Measurements from ENCODE around the gene GSAP. TPM values are rescaled to one million over a fixed set of nuclear protein-coding genes. Genes with fewer than 3 reads are reported as not detected.

Gene GSAP
- total RNA-seq, 1 experiment from 2014 or later, result 2.0 TPM

DNA sequence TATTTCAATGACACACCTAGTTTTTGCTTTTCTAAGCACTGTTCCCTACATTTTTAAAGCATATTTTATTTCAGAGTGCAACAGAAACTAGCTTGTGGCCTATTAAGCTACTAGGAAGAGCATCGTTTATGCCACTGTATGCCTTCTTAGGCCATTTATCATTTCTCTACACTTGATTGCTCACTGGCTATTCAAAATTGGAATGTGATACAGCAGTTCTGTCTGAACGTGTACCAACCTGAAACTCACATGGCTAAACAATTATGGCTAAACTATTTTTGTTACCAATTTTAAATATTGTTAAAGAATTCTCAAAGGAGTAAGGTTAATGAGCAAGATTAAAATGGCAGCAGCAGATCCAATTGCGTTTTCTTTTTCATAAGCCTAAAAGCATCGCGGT, 105.2 kb downstream of the GSAP start:
- ATAC-seq (no peak), DNase-seq (ENCODE audit: low spot score) (no peak)
- TF ChIP-seq, protein P1, sequence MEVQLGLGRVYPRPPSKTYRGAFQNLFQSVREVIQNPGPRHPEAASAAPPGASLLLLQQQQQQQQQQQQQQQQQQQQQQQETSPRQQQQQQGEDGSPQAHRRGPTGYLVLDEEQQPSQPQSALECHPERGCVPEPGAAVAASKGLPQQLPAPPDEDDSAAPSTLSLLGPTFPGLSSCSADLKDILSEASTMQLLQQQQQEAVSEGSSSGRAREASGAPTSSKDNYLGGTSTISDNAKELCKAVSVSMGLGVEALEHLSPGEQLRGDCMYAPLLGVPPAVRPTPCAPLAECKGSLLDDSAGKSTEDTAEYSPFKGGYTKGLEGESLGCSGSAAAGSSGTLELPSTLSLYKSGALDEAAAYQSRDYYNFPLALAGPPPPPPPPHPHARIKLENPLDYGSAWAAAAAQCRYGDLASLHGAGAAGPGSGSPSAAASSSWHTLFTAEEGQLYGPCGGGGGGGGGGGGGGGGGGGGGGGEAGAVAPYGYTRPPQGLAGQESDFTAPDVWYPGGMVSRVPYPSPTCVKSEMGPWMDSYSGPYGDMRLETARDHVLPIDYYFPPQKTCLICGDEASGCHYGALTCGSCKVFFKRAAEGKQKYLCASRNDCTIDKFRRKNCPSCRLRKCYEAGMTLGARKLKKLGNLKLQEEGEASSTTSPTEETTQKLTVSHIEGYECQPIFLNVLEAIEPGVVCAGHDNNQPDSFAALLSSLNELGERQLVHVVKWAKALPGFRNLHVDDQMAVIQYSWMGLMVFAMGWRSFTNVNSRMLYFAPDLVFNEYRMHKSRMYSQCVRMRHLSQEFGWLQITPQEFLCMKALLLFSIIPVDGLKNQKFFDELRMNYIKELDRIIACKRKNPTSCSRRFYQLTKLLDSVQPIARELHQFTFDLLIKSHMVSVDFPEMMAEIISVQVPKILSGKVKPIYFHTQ (CRISPR knock-in tag; IDR thresholded peaks at IDR 0.05), result no peak
- TF ChIP-seq, protein P2, sequence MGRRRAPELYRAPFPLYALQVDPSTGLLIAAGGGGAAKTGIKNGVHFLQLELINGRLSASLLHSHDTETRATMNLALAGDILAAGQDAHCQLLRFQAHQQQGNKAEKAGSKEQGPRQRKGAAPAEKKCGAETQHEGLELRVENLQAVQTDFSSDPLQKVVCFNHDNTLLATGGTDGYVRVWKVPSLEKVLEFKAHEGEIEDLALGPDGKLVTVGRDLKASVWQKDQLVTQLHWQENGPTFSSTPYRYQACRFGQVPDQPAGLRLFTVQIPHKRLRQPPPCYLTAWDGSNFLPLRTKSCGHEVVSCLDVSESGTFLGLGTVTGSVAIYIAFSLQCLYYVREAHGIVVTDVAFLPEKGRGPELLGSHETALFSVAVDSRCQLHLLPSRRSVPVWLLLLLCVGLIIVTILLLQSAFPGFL (CRISPR knock-in tag; IDR thresholded peaks at IDR 0.05; ENCODE audit: borderline replicate concordance), result no peak
- TF ChIP-seq MXD4 (CRISPR knock-in tag; IDR thresholded peaks at IDR 0.05; ENCODE audit: borderline replicate concordance) (no peak), ZNF396 (CRISPR knock-in tag; IDR thresholded peaks at IDR 0.05; ENCODE audit: borderline replicate concordance) (no peak), ATF1 (CRISPR knock-in tag; IDR thresholded peaks at IDR 0.05) (no peak)
- TF ChIP-seq, protein P3, sequence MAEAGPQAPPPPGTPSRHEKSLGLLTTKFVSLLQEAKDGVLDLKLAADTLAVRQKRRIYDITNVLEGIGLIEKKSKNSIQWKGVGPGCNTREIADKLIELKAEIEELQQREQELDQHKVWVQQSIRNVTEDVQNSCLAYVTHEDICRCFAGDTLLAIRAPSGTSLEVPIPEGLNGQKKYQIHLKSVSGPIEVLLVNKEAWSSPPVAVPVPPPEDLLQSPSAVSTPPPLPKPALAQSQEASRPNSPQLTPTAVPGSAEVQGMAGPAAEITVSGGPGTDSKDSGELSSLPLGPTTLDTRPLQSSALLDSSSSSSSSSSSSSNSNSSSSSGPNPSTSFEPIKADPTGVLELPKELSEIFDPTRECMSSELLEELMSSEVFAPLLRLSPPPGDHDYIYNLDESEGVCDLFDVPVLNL (CRISPR knock-in tag; IDR thresholded peaks at IDR 0.05; ENCODE audit: borderline replicate concordance, low read depth), result no peak
- TF ChIP-seq, protein P4, sequence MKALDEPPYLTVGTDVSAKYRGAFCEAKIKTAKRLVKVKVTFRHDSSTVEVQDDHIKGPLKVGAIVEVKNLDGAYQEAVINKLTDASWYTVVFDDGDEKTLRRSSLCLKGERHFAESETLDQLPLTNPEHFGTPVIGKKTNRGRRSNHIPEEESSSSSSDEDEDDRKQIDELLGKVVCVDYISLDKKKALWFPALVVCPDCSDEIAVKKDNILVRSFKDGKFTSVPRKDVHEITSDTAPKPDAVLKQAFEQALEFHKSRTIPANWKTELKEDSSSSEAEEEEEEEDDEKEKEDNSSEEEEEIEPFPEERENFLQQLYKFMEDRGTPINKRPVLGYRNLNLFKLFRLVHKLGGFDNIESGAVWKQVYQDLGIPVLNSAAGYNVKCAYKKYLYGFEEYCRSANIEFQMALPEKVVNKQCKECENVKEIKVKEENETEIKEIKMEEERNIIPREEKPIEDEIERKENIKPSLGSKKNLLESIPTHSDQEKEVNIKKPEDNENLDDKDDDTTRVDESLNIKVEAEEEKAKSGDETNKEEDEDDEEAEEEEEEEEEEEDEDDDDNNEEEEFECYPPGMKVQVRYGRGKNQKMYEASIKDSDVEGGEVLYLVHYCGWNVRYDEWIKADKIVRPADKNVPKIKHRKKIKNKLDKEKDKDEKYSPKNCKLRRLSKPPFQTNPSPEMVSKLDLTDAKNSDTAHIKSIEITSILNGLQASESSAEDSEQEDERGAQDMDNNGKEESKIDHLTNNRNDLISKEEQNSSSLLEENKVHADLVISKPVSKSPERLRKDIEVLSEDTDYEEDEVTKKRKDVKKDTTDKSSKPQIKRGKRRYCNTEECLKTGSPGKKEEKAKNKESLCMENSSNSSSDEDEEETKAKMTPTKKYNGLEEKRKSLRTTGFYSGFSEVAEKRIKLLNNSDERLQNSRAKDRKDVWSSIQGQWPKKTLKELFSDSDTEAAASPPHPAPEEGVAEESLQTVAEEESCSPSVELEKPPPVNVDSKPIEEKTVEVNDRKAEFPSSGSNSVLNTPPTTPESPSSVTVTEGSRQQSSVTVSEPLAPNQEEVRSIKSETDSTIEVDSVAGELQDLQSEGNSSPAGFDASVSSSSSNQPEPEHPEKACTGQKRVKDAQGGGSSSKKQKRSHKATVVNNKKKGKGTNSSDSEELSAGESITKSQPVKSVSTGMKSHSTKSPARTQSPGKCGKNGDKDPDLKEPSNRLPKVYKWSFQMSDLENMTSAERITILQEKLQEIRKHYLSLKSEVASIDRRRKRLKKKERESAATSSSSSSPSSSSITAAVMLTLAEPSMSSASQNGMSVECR (CRISPR knock-in tag; IDR thresholded peaks at IDR 0.05; ENCODE audit: borderline replicate concordance), result no peak
- TF ChIP-seq, protein P5, sequence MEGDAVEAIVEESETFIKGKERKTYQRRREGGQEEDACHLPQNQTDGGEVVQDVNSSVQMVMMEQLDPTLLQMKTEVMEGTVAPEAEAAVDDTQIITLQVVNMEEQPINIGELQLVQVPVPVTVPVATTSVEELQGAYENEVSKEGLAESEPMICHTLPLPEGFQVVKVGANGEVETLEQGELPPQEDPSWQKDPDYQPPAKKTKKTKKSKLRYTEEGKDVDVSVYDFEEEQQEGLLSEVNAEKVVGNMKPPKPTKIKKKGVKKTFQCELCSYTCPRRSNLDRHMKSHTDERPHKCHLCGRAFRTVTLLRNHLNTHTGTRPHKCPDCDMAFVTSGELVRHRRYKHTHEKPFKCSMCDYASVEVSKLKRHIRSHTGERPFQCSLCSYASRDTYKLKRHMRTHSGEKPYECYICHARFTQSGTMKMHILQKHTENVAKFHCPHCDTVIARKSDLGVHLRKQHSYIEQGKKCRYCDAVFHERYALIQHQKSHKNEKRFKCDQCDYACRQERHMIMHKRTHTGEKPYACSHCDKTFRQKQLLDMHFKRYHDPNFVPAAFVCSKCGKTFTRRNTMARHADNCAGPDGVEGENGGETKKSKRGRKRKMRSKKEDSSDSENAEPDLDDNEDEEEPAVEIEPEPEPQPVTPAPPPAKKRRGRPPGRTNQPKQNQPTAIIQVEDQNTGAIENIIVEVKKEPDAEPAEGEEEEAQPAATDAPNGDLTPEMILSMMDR (IDR thresholded peaks at IDR 0.05), result no peak
- TF ChIP-seq, protein P6, sequence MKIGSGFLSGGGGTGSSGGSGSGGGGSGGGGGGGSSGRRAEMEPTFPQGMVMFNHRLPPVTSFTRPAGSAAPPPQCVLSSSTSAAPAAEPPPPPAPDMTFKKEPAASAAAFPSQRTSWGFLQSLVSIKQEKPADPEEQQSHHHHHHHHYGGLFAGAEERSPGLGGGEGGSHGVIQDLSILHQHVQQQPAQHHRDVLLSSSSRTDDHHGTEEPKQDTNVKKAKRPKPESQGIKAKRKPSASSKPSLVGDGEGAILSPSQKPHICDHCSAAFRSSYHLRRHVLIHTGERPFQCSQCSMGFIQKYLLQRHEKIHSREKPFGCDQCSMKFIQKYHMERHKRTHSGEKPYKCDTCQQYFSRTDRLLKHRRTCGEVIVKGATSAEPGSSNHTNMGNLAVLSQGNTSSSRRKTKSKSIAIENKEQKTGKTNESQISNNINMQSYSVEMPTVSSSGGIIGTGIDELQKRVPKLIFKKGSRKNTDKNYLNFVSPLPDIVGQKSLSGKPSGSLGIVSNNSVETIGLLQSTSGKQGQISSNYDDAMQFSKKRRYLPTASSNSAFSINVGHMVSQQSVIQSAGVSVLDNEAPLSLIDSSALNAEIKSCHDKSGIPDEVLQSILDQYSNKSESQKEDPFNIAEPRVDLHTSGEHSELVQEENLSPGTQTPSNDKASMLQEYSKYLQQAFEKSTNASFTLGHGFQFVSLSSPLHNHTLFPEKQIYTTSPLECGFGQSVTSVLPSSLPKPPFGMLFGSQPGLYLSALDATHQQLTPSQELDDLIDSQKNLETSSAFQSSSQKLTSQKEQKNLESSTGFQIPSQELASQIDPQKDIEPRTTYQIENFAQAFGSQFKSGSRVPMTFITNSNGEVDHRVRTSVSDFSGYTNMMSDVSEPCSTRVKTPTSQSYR (CRISPR knock-in tag; IDR thresholded peaks at IDR 0.05), result no peak
- Mint-ChIP-seq H3K36me3 (no peaks in the 10 kb centered on the region), H3K9me3 (no peaks in the 10 kb centered on the region), H3K4me1 (peaks cover 21% of the 10 kb centered on the region), H3K4me3 (no peak overlapping the region), H3K27me3 (ENCODE audit: low read depth) (no peaks in the 10 kb centered on the region), H3K27ac (no peak overlapping the region)
- CTCF ChIA-PET, result no interaction called here
- POLR2A ChIA-PET, result no interaction called here

DNA sequence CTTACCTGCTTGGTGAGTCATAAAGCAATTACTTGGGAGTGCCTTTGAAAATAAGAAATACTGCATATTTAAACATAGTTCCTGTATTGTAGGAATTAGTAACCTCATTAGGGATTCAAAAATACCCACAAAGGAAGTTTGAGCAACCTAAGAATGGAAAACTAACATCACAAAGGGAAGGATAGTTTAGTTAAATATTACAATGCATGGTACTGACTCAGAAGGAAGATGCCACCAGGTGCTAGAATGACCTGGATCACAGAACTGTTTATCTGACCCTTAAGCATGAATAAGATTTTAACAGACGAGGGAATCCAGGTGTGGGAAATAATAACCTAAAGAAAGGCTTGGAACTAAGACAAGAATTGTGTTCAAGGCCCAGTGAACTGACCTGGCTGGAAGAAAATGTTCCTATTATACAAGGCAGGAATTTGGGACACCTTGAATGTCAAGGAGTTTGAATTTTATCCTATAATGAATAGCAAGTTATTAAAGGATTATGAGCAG, 106.4 kb downstream of the GSAP start:
- no peak for ATAC-seq
- Mint-ChIP-seq H3K4me3 (no peak overlapping the region), H3K27ac (no peak overlapping the region), H3K9me3 (peaks cover 3% of the 10 kb centered on the region), H3K36me3 (no peaks in the 10 kb centered on the region), H3K27me3 (ENCODE audit: low read depth) (no peaks in the 10 kb centered on the region), H3K4me1 (peaks cover 21% of the 10 kb centered on the region)
- no peak for DNase-seq (ENCODE audit: low spot score)
- CTCF ChIA-PET, result no interaction called here
- POLR2A ChIA-PET, result no interaction called here
- TF ChIP-seq, protein P5 (IDR thresholded peaks at IDR 0.05), result no peak
- no peak for TF ChIP-seq NFE2L1 (CRISPR knock-in tag; IDR thresholded peaks at IDR 0.05)
- TF ChIP-seq RELA (CRISPR knock-in tag; IDR thresholded peaks at IDR 0.05; ENCODE audit: borderline replicate concordance), result no peak
- TF ChIP-seq ZNF219 (CRISPR knock-in tag; IDR thresholded peaks at IDR 0.05; ENCODE audit: borderline replicate concordance), result no peak
- TF ChIP-seq IRF2 (CRISPR knock-in tag; IDR thresholded peaks at IDR 0.05; ENCODE audit: borderline replicate concordance, low read depth), result no peak
